HepG2 (cell line): ENCODE results near the gene SYNPO. TPM values are rescaled to one million over a fixed set of nuclear protein-coding genes. Genes with fewer than 3 reads are reported as not detected.

Experiments
- BORCS8-MEF2B ChIP-seq: sonication (generic); formaldehyde crosslinking; IDR thresholded peaks from 2 replicates; pipeline ENCODE4 v1.8.0; 2022; ENCODE audit warnings: mild to moderate bottlenecking, missing genetic modification reagents
- FOSL2 ChIP-seq: sonication (generic); formaldehyde crosslinking; IDR thresholded peaks from 2 replicates; pipeline ENCODE4 v1.4.0; 2020; ENCODE audit warnings: missing genetic modification reagents
- GATA4 ChIP-seq: sonication (generic); IDR thresholded peaks from 2 replicates; pipeline ENCODE4 v1.6.1; 2016; ENCODE audit warnings: antibody characterized with exemption, low read depth, borderline replicate concordance
- GFI1 ChIP-seq: sonication (generic); formaldehyde crosslinking; IDR thresholded peaks from 2 replicates; pipeline ENCODE4 v1.5.0; 2020; ENCODE audit warnings: missing genetic modification reagents, mild to moderate bottlenecking, borderline replicate concordance
- KDM2A ChIP-seq: sonication (generic); formaldehyde crosslinking; IDR thresholded peaks from 2 replicates; pipeline ENCODE4 v1.4.0; 2020; ENCODE audit warnings: low read depth, missing genetic modification reagents, borderline replicate concordance
- MEF2D ChIP-seq: sonication (generic); formaldehyde crosslinking; IDR thresholded peaks from 2 replicates; pipeline ENCODE4 v1.5.1; 2020; ENCODE audit warnings: mild to moderate bottlenecking, missing genetic modification reagents
- NCOR1 ChIP-seq: fragments of 200-600 bp; sonication (generic); IDR thresholded peaks from 2 replicates; pipeline ENCODE4 v1.7.0; 2017; ENCODE audit warnings: antibody characterized with exemption, low read length, borderline replicate concordance
- NR2F1 ChIP-seq, 2 experiments: fragments of 450-650 bp in 1 of 2; formaldehyde crosslinking in 1 of 2; IDR thresholded peaks; 2 replicates each; pipeline versions ENCODE4 v1.5.0 to v1.6.1; 2016 to 2020; ENCODE audit warnings: mild to moderate bottlenecking in 1 of 2, missing compliant biosample characterization in 1 of 2, missing genetic modification reagents in 1 of 2, moderate library complexity in 1 of 2
- REPIN1 ChIP-seq: sonication (generic); formaldehyde crosslinking; IDR thresholded peaks from 2 replicates; pipeline ENCODE4 v1.8.0; 2022; ENCODE audit warnings: missing genetic modification reagents, low read depth, mild to moderate bottlenecking, borderline replicate concordance
- SP4 ChIP-seq: sonication (generic); formaldehyde crosslinking; IDR thresholded peaks from 2 replicates; pipeline ENCODE4 v1.8.1; 2023; ENCODE audit warnings: mild to moderate bottlenecking, missing genetic modification reagents
- SP5 ChIP-seq: IDR thresholded peaks from 2 replicates; pipeline ENCODE4 v1.6.1; 2016; ENCODE audit warnings: low read depth, borderline replicate concordance
- ZNF225 ChIP-seq: sonication (generic); formaldehyde crosslinking; IDR thresholded peaks from 2 replicates; pipeline ENCODE4 v1.4.0; 2020; ENCODE audit warnings: mild to moderate bottlenecking, missing genetic modification reagents
- ZNF331 ChIP-seq: sonication (generic); formaldehyde crosslinking; IDR thresholded peaks from 2 replicates; pipeline ENCODE4 v1.4.0; 2020; ENCODE audit warnings: missing genetic modification reagents
- ZNF383 ChIP-seq: sonication (generic); formaldehyde crosslinking; IDR thresholded peaks from 2 replicates; pipeline ENCODE4 v1.4.0; 2020; ENCODE audit warnings: missing genetic modification reagents, mild to moderate bottlenecking, borderline replicate concordance
- polyA plus RNA-seq, 8 experiments: library from polyadenylated mRNA; depleted of rRNA in 3 of 8; stranded (reverse) in 7 of 8; unstranded in 1 of 8; fragments of >200 nt; fragmentation: Illumina TruSeq in 4 of 8; extraction: Trizol in 4 of 8; gene quantifications; 2 replicates each; pipeline versions ENCODE4 v1.2.1 to v1.2.3, GENCODE V29; 2011 to 2016; ENCODE audit warnings: low read depth in 4 of 8, missing spikeins in 1 of 8, mixed read lengths in 1 of 8; ENCODE audit not compliant: insufficient read depth in 1 of 8
- total RNA-seq, 5 experiments: library from RNA; depleted of rRNA; stranded (reverse); fragments of >200 nt; fragmentation: Illumina TruSeq; extraction: Trizol; gene quantifications; 2 replicates each; pipeline ENCODE4 v1.2.3, GENCODE V29; 2016; ENCODE audit warnings: low read depth in 1 of 5
- TF ChIP-seq, protein P1 (sequence below): sonication (generic); formaldehyde crosslinking; IDR thresholded peaks from 2 replicates; pipeline ENCODE4 v1.4.0; 2020; ENCODE audit warnings: low read depth, mild to moderate bottlenecking, missing genetic modification reagents
- TF ChIP-seq, protein P2 (sequence below): sonication (generic); formaldehyde crosslinking; IDR thresholded peaks from 2 replicates; pipeline ENCODE4 v1.4.0; 2020; ENCODE audit warnings: missing genetic modification reagents, borderline replicate concordance
- TF ChIP-seq, protein P3 (sequence below): sonication (generic); formaldehyde crosslinking; IDR thresholded peaks from 2 replicates; pipeline ENCODE4 v1.4.0; 2020; ENCODE audit warnings: missing genetic modification reagents
- TF ChIP-seq, protein P4 (sequence below): sonication (generic); formaldehyde crosslinking; IDR thresholded peaks from 2 replicates; pipeline ENCODE4 v1.8.1; 2023; ENCODE audit warnings: missing genetic modification reagents, mild to moderate bottlenecking, borderline replicate concordance

The SYNPO gene
- total and polyA plus RNA-seq, 2 of the 13 experiments (the other 11 are each of a cell fraction or from before 2014, with no cell fraction given), result 0.09 to 0.30 TPM

DNA sequence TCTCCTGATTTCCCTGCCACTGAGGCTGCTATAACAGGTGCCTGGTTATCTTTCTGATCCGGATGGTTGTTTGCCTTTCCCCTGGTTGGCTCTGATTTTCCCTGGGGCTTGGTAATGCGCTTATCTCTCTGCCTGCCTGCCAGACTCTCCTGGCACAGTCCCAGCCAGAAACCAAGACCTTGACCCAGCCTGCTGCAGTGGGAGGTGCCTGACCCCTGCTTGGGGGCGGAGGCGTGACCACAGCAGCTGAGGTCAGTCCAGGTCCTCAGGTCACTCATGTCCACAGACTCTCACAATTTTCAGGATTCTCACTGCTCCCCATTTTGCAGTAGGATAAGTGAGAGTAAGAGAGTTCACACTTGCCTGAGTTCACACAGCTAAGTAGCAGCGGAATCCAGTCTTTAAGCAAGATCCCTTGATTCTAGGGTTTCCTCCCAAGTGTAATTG, 24.4 kb upstream of the SYNPO start (continued):
- TF ChIP-seq, protein P1, sequence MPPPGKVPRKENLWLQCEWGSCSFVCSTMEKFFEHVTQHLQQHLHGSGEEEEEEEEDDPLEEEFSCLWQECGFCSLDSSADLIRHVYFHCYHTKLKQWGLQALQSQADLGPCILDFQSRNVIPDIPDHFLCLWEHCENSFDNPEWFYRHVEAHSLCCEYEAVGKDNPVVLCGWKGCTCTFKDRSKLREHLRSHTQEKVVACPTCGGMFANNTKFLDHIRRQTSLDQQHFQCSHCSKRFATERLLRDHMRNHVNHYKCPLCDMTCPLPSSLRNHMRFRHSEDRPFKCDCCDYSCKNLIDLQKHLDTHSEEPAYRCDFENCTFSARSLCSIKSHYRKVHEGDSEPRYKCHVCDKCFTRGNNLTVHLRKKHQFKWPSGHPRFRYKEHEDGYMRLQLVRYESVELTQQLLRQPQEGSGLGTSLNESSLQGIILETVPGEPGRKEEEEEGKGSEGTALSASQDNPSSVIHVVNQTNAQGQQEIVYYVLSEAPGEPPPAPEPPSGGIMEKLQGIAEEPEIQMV (CRISPR knock-in tag), result 0 out of 2 replicates have a peak, but pooled peaks have one; percentile 49
- TF ChIP-seq KDM2A (CRISPR knock-in tag) (peak; percentile 49; the same call in 1 of the 2 replicates), REPIN1 (CRISPR knock-in tag) (peak; percentile 40; the same call in 1 of the 2 replicates), ZNF225 (CRISPR knock-in tag) (0 out of 2 replicates have a peak, but pooled peaks have one; percentile 32), NR2F1 (CRISPR knock-in tag; IDR thresholded peaks at IDR 0.05) (peak; percentile 92 to 97), MEF2D (CRISPR knock-in tag) (0 out of 2 replicates have a peak, but pooled peaks have one; percentile 21), ZNF383 (CRISPR knock-in tag) (no peak), GATA4 (peak; percentile 26; the same call in 1 of the 2 replicates), ZNF331 (peak; percentile 77; the same call in 1 of the 2 replicates), SP5 (peak; percentile 94), GFI1 (CRISPR knock-in tag) (peak; percentile 97), BORCS8-MEF2B (CRISPR knock-in tag) (peak; percentile 29; the same call in 1 of the 2 replicates), FOSL2 (CRISPR knock-in tag) (peak; percentile 31; the same call in 1 of the 2 replicates), SP4 (CRISPR knock-in tag) (peak; percentile 67), NCOR1 (peak; percentile 39; the same call in 1 of the 2 replicates)
- TF ChIP-seq, protein P2, sequence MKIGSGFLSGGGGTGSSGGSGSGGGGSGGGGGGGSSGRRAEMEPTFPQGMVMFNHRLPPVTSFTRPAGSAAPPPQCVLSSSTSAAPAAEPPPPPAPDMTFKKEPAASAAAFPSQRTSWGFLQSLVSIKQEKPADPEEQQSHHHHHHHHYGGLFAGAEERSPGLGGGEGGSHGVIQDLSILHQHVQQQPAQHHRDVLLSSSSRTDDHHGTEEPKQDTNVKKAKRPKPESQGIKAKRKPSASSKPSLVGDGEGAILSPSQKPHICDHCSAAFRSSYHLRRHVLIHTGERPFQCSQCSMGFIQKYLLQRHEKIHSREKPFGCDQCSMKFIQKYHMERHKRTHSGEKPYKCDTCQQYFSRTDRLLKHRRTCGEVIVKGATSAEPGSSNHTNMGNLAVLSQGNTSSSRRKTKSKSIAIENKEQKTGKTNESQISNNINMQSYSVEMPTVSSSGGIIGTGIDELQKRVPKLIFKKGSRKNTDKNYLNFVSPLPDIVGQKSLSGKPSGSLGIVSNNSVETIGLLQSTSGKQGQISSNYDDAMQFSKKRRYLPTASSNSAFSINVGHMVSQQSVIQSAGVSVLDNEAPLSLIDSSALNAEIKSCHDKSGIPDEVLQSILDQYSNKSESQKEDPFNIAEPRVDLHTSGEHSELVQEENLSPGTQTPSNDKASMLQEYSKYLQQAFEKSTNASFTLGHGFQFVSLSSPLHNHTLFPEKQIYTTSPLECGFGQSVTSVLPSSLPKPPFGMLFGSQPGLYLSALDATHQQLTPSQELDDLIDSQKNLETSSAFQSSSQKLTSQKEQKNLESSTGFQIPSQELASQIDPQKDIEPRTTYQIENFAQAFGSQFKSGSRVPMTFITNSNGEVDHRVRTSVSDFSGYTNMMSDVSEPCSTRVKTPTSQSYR (CRISPR knock-in tag), result peak; percentile 63; the same call in 1 of the 2 replicates
- TF ChIP-seq, protein P3, sequence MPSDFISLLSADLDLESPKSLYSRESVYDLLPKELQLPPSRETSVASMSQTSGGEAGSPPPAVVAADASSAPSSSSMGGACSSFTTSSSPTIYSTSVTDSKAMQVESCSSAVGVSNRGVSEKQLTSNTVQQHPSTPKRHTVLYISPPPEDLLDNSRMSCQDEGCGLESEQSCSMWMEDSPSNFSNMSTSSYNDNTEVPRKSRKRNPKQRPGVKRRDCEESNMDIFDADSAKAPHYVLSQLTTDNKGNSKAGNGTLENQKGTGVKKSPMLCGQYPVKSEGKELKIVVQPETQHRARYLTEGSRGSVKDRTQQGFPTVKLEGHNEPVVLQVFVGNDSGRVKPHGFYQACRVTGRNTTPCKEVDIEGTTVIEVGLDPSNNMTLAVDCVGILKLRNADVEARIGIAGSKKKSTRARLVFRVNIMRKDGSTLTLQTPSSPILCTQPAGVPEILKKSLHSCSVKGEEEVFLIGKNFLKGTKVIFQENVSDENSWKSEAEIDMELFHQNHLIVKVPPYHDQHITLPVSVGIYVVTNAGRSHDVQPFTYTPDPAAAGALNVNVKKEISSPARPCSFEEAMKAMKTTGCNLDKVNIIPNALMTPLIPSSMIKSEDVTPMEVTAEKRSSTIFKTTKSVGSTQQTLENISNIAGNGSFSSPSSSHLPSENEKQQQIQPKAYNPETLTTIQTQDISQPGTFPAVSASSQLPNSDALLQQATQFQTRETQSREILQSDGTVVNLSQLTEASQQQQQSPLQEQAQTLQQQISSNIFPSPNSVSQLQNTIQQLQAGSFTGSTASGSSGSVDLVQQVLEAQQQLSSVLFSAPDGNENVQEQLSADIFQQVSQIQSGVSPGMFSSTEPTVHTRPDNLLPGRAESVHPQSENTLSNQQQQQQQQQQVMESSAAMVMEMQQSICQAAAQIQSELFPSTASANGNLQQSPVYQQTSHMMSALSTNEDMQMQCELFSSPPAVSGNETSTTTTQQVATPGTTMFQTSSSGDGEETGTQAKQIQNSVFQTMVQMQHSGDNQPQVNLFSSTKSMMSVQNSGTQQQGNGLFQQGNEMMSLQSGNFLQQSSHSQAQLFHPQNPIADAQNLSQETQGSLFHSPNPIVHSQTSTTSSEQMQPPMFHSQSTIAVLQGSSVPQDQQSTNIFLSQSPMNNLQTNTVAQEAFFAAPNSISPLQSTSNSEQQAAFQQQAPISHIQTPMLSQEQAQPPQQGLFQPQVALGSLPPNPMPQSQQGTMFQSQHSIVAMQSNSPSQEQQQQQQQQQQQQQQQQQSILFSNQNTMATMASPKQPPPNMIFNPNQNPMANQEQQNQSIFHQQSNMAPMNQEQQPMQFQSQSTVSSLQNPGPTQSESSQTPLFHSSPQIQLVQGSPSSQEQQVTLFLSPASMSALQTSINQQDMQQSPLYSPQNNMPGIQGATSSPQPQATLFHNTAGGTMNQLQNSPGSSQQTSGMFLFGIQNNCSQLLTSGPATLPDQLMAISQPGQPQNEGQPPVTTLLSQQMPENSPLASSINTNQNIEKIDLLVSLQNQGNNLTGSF (CRISPR knock-in tag), result no peak
- TF ChIP-seq, protein P4, sequence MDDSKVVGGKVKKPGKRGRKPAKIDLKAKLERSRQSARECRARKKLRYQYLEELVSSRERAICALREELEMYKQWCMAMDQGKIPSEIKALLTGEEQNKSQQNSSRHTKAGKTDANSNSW (CRISPR knock-in tag), result no peak
